HFF-Myc (cell line): ENCODE measurements around the gene DOP1A.

Experiments
- DNase-seq: peaks from one replicate; pipeline ENCODE4 v3.0.0-alpha.2; 2011; ENCODE audit warnings: low read depth; ENCODE audit errors: extremely low read depth
- H3K4me3 ChIP-seq: replicated peaks from 2 replicates; pipeline ENCODE4 v1.5.1; 2011; ENCODE audit warnings: low read depth, mild to moderate bottlenecking, control low read depth, low read length
- TF ChIP-seq, protein P1 (sequence below): IDR thresholded peaks from 2 replicates; pipeline ENCODE4 v1.5.1; 2012; ENCODE audit warnings: mild to moderate bottlenecking, low read depth, low read length, control low read depth; ENCODE audit errors: missing control alignments

Gene DOP1A

GRCh38 chr6:83044091-83044768, 23.2 kb upstream of the DOP1A start:
- TF ChIP-seq, protein P1, sequence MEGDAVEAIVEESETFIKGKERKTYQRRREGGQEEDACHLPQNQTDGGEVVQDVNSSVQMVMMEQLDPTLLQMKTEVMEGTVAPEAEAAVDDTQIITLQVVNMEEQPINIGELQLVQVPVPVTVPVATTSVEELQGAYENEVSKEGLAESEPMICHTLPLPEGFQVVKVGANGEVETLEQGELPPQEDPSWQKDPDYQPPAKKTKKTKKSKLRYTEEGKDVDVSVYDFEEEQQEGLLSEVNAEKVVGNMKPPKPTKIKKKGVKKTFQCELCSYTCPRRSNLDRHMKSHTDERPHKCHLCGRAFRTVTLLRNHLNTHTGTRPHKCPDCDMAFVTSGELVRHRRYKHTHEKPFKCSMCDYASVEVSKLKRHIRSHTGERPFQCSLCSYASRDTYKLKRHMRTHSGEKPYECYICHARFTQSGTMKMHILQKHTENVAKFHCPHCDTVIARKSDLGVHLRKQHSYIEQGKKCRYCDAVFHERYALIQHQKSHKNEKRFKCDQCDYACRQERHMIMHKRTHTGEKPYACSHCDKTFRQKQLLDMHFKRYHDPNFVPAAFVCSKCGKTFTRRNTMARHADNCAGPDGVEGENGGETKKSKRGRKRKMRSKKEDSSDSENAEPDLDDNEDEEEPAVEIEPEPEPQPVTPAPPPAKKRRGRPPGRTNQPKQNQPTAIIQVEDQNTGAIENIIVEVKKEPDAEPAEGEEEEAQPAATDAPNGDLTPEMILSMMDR, result no peak

DNA sequence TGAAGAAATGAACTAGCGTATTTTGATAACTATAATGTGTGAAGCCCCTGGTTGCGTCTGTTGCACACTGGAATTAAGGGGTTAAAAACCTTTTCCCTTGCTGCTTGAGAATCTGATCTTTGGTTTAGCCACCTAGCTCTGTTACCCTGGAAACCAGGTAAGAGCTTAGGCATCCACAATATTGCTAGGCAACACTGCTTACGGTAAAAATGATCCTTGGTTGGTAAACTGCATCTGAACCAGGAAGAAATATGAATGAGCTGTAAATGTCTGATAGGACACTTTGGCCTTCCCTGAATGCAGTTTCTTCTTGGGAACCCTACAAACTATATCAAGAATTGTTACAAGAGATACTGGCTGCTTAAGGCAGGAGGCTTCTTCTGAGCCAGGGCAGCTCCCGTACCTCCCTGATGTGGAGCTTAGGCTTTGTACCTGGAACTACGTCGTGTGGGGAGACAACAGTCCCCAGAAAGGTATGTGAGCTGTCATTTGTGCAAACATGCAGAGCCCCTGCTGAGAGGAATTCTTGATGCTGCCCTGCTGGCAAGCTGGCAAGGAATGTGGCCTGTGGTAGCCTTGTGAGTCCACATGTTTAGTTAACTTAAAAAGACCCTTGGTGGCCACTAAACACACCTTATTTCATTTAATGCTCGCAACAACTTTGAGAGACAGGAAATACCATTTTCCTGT, 20.3 kb upstream of the DOP1A start:
- TF ChIP-seq, protein P1, result no peak
- DNase-seq, result no peak
- H3K4me3 ChIP-seq, result no peak overlapping the region

More at GRCh38 chr6:83044091-83044768, 23.2 kb upstream of the DOP1A start:
- no peak for DNase-seq
- H3K4me3 ChIP-seq, result no peak overlapping the region

DNA sequence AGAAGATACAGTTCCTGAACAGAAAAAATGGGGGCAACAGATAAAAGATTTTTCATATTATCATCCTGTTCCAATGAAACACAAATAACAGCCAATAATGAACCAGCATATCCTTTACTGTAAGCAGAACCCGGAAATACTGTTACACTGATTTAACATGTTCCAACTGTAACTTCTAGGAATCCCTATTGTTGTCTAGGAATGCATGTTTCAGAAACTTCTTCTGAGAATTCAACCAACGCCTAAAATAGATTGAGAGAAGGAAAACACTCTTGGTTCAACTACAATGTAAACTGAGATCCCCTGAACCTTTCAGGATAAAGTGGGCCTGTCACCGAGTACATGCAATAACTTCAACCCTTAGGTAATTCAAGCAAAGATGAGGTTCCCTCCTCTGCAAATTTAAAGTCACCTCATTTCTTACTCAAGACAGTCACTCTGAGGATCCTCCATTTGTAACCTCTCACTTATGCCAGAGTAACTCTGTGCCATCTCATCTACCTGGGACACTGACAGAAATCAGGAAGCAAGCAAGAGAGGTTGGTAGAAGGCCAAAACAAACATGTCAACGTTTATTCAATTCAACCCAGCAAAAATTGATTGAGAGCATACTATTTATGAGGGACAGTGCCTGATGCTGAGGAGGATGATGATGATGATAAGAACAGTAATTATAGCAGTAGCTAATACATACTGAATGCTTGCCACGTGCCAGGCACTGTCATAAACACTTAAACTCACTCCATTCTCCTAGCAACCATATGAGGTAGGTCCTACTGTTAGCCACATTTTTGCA, 15.9 kb upstream of the DOP1A start:
- no peak for DNase-seq
- no peak overlapping the region for H3K4me3 ChIP-seq
- TF ChIP-seq, protein P1, result no peak

- no peak overlapping the region for H3K4me3 ChIP-seq
- TF ChIP-seq, protein P1, result no peak
- no peak for DNase-seq
Measured at GRCh38 chr6:83053678-83054077, 13.8 kb upstream of the DOP1A start.

DNA sequence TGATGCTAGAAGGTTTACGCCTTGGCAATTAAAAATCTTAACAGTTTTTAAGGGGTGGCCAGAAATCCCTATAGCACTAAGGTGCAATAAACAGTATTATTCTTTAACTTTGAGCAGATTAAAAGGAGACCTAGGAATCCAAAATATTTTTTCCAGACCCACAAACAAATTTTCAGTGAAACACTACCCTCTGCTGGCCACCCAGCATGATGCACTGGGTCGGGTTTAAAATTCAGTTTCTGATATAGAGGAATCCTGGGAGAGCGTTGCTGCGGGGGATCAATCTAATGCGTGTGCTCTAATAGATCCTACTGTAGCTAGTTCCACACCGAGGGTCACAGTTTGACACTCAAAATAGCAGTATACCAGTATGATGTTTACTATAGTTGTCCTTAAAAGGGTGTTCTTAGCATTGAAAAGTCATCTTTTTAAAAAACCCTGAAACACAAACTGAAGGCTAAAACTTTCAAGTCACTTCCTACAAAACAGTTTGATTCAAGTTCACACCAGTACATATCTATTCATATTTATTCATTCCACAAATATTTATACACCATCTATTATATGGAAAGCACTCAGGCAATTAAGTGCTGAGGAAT, 12.0 kb upstream of the DOP1A start:
- no peak overlapping the region for H3K4me3 ChIP-seq
- TF ChIP-seq, protein P1, result peak; percentile 74
- DNase-seq, result no peak

DNA sequence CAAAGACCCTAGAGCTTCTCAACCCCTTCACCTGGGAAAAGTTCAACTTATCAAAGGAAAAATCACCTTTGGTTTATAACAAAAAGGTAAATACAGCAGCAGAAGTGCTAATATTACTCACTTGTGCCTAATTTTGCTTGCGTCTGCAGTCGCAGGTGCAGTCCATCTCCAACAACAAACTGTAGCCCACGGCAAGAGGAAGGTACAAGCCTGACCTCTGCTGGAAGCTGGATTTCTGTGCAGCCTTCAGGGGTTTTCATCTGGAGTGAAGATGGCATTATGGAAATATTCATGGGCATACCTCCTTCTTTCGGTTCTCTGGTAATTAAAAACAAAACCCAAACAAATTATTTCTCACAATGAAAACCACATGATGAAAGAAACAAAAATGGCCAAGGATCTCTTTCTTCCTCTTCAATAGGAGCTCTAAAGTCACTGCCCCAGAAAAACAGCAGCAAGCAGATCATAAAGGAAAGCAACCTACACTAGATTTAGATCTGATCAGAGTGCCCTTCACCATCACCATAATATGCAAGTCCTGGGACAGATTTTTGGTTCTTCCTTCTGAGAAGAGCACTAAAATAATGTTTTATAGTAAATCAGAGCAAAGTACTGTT, 9.7 kb upstream of the DOP1A start:
- no peak for DNase-seq
- H3K4me3 ChIP-seq, result no peak overlapping the region
- TF ChIP-seq, protein P1, result peak; percentile 83
